HCT116 (cell line): ENCODE results near the gene WNT2. TPM values are rescaled to one million over a fixed set of nuclear protein-coding genes. Genes with fewer than 3 reads are reported as not detected.

Source experiments
- ATAC-seq: fragments of 200-7000 bp; cut with Tn5 transposase; 2 replicates; pipeline ENCODE4 v1.9.1; 2020; ENCODE audit warnings: mild to moderate bottlenecking, moderate library complexity
- BruUV-seq: library from RNA; stranded (reverse); fragments of 400-500 nt; replicated peaks from 2 replicates; lab custom pipeline; 2021; lab: Mats Ljungman, UMichigan
- CTCF ChIA-PET: fragments of 300-600 bp; sonication (Branson Sonifier 250); formaldehyde crosslinking; loops from one replicate; lab custom pipeline; 2021; ENCODE audit warnings: antibody characterized with exemption; lab: Charles Lee
- POLR2A ChIA-PET: fragments of 300-600, 350-600 bp; sonication (Branson Sonifier 250); formaldehyde crosslinking; loops from one replicate; lab custom pipeline; 2021; ENCODE audit warnings: antibody characterized with exemption; lab: Charles Lee
- RAD21 ChIA-PET, 2 experiments: fragments of 300-600 bp; sonication (Branson Sonifier 250); formaldehyde crosslinking; loops; one replicate each; lab custom pipeline; 2023; ENCODE audit warnings: low total read pairs in 2 of 2; ENCODE audit not compliant: uncharacterized antibody in 2 of 2, unreplicated experiment in 2 of 2, low non-redundant PET in 1 of 2; lab: Charles Lee
- DNase-seq: peaks from one replicate; pipeline ENCODE4 v3.0.0-alpha.2; 2010; ENCODE audit warnings: low read depth, low spot score
- H2AFZ ChIP-seq: fragments of 200-600 bp; shearing (Covaris generic), sonication (generic); 2 replicates; pipeline ENCODE4 v1.6.1; 2017; ENCODE audit warnings: low read depth, mixed run types, mixed read lengths, antibody characterized with exemption, low read length; ENCODE audit not compliant: poor library complexity, severe bottlenecking
- H3K27ac ChIP-seq: 2 replicates; pipeline ENCODE4 v1.5.1; 2012; ENCODE audit warnings: low read depth, low read length
- H3K27me3 ChIP-seq: fragments of 200-600 bp; sonication (generic); 2 replicates; pipeline ENCODE4 v1.6.1; 2016; ENCODE audit warnings: mixed run types, low read length, mixed read lengths; ENCODE audit not compliant: insufficient read depth
- H3K36me3 ChIP-seq, 2 experiments: fragments of 200-500 bp in 1 of 2; fragments of 200-600 bp in 1 of 2; sonication (Bioruptor generic) in 1 of 2; sonication (generic) in 1 of 2; 2 replicates each; pipeline versions ENCODE4 v1.5.1 to v1.6.1; 2014 to 2016; ENCODE audit warnings: low read length in 2 of 2, inconsistent platforms in 1 of 2, mixed read lengths in 1 of 2, mixed run types in 1 of 2; ENCODE audit not compliant: insufficient read depth in 2 of 2, control insufficient read depth in 1 of 2
- H3K4me1 ChIP-seq, 2 experiments: fragments of 200-600 bp in 1 of 2; sonication (generic) in 1 of 2; 2 replicates each; pipeline versions ENCODE4 v1.5.1 to v1.6.1; 2012 to 2017; ENCODE audit warnings: low read length in 2 of 2, inconsistent platforms in 1 of 2, mild to moderate bottlenecking in 1 of 2, mixed read lengths in 1 of 2, mixed run types in 1 of 2, moderate library complexity in 1 of 2; ENCODE audit not compliant: insufficient read depth in 2 of 2, control insufficient read depth in 1 of 2
- H3K4me2 ChIP-seq: fragments of 200-600 bp; sonication (generic); 2 replicates; pipeline ENCODE4 v1.6.1; 2017; ENCODE audit warnings: mixed run types, low read length, mixed read lengths
- H3K4me3 ChIP-seq, 2 experiments: fragments of 200-600 bp in 1 of 2; sonication (generic) in 1 of 2; replicated peaks in 1 of 2; 2 replicates each; pipeline ENCODE4 v1.5.1; 2011 to 2016; ENCODE audit warnings: low read length in 2 of 2, control low read depth in 1 of 2, low read depth in 1 of 2, mild to moderate bottlenecking in 1 of 2, mixed read lengths in 1 of 2, mixed run types in 1 of 2
- H3K79me2 ChIP-seq: fragments of 200-600 bp; sonication (generic); 2 replicates; pipeline ENCODE4 v1.6.1; 2017; ENCODE audit warnings: mild to moderate bottlenecking, mixed run types, low read length, moderate library complexity, mixed read lengths; ENCODE audit not compliant: insufficient read depth
- H3K9ac ChIP-seq: fragments of 200-600 bp; sonication (generic); 2 replicates; pipeline ENCODE4 v1.6.1; 2016; ENCODE audit warnings: low read length, mixed read lengths
- H3K9me2 ChIP-seq: fragments of 200-600 bp; sonication (generic), shearing (Covaris generic); 2 replicates; pipeline ENCODE4 v1.6.1; 2017; ENCODE audit warnings: mixed run types, mild to moderate bottlenecking, moderate library complexity; ENCODE audit not compliant: insufficient read depth
- H3K9me3 ChIP-seq, 2 experiments: fragments of 200-500 bp in 1 of 2; fragments of 200-600 bp in 1 of 2; sonication (Bioruptor generic) in 1 of 2; sonication (generic) in 1 of 2; 2 replicates each; pipeline ENCODE4 v1.6.1; 2014 to 2017; ENCODE audit warnings: low read length in 2 of 2, mixed read lengths in 2 of 2, inconsistent platforms in 1 of 2, low read depth in 1 of 2, mild to moderate bottlenecking in 1 of 2, mixed run types in 1 of 2, moderate library complexity in 1 of 2; ENCODE audit not compliant: control insufficient read depth in 1 of 2, insufficient read depth in 1 of 2
- H4K20me1 ChIP-seq: fragments of 200-600 bp; sonication (generic), shearing (Covaris generic); 2 replicates; pipeline ENCODE4 v1.6.1; 2017; ENCODE audit warnings: mixed run types, mild to moderate bottlenecking, moderate library complexity; ENCODE audit not compliant: insufficient read depth
- CBX3 ChIP-seq: IDR thresholded peaks from 2 replicates; pipeline ENCODE4 v1.6.1; 2012; ENCODE audit warnings: low read depth
- ELF1 ChIP-seq: IDR thresholded peaks from 2 replicates; pipeline ENCODE4 v1.6.1; 2012; ENCODE audit warnings: low read depth, borderline replicate concordance
- EZH2phosphoT487 ChIP-seq: fragments of 200-600 bp; IDR thresholded peaks from 2 replicates; pipeline ENCODE4 v1.6.1; 2018; ENCODE audit warnings: antibody characterized with exemption, borderline replicate concordance
- FOSL1 ChIP-seq: IDR thresholded peaks from 2 replicates; pipeline ENCODE4 v1.6.1; 2012; ENCODE audit warnings: low read depth
- JUND ChIP-seq: IDR thresholded peaks from 2 replicates; pipeline ENCODE4 v1.6.1; 2012
- RAD21 ChIP-seq: IDR thresholded peaks from 2 replicates; pipeline ENCODE4 v1.6.1; 2012; ENCODE audit warnings: low read depth, mild to moderate bottlenecking
- REST ChIP-seq: IDR thresholded peaks from 2 replicates; pipeline ENCODE4 v1.6.1; 2012; ENCODE audit warnings: low read depth
- SIN3A ChIP-seq: IDR thresholded peaks from 2 replicates; pipeline ENCODE4 v1.6.1; 2012; ENCODE audit warnings: low read depth
- SRF ChIP-seq: IDR thresholded peaks from 2 replicates; pipeline ENCODE4 v1.6.1; 2012; ENCODE audit warnings: low read depth
- TCF7L2 ChIP-seq: IDR thresholded peaks from 2 replicates; pipeline ENCODE4 v1.7.0; 2011; ENCODE audit warnings: borderline replicate concordance, inconsistent platforms; ENCODE audit not compliant: insufficient read depth, insufficient read length; ENCODE audit errors: extremely low read depth
- ZBTB33 ChIP-seq: IDR thresholded peaks from 2 replicates; pipeline ENCODE4 v1.6.1; 2011; ENCODE audit warnings: mild to moderate bottlenecking, low read length, moderate library complexity; ENCODE audit not compliant: insufficient replicate concordance; ENCODE audit errors: extremely low read depth
- ZFX ChIP-seq: fragments of 450-650 bp; IDR thresholded peaks from 2 replicates; pipeline ENCODE4 v1.6.1; 2017
- ZNF274 ChIP-seq: fragments of 200-500 bp; sonication (Bioruptor generic); IDR thresholded peaks from 2 replicates; pipeline ENCODE4 v1.6.1; 2014; ENCODE audit warnings: mild to moderate bottlenecking, low read depth, low read length, inconsistent platforms
- intact Hi-C: fragments of 100-400 bp; cut with micrococcal nuclease; formaldehyde crosslinking; loops from 2 replicates; pipeline ENCODE4 v1.10.0; 2022
- total RNA-seq: library from RNA; stranded (reverse); gene quantifications from one replicate; pipeline ENCODE4 v1.2.1, GENCODE V29; 2021; ENCODE audit not compliant: unreplicated experiment
- TF ChIP-seq, protein P1 (sequence below): IDR thresholded peaks from 2 replicates; pipeline ENCODE4 v1.6.1; 2012

Gene WNT2
- total RNA-seq, 1 experiment from 2014 or later: 0.12 TPM

DNA sequence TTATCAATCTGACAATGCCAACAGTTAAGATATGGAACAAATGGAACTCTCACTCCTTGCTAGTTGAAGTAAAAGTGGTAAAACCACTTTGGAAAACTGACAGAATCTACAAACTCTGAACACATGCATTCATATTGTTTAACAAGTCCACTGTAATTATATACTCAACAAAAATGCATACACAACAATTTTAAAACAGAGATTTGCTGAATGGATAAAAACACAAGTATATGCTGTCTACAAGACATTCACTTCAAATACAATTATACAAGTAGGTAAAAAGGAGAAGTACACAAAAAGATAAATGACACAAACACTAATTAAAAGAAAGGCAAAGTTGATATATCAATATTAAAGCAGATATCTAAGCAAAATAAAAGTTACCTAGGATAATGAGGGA, 9.2 kb upstream of the WNT2 start:
- intact Hi-C loops: no loop called here
- Histone ChIP-seq H3K79me2 (no peaks in the 10 kb centered on the region), H2AFZ (no peak overlapping the region), H3K9me2 (no peaks in the 10 kb centered on the region), H3K36me3 (no peaks in the 10 kb centered on the region), H3K9me3 (peaks cover 0 to 4% of the 10 kb centered on the region in 2 experiments; a peak in 1 of 4 replicates), H3K4me3 (no peak overlapping the region), H3K4me1 (no peaks in the 10 kb centered on the region), H3K4me2 (no peak overlapping the region), H3K27ac (no peak overlapping the region), H4K20me1 (no peaks in the 10 kb centered on the region), H3K9ac (no peak overlapping the region), H3K27me3 (no peaks in the 10 kb centered on the region)
- POLR2A ChIA-PET: no interaction called here
- TF ChIP-seq ELF1 (no peak), CBX3 (no peak), SIN3A (no peak), TCF7L2 (no peak), EZH2phosphoT487 (no peak), RAD21 (no peak), JUND (no peak), ZNF274 (no peak), SRF (no peak), FOSL1 (no peak), ZFX (no peak), ZBTB33 (no peak), REST (no peak)
- TF ChIP-seq, protein P1, sequence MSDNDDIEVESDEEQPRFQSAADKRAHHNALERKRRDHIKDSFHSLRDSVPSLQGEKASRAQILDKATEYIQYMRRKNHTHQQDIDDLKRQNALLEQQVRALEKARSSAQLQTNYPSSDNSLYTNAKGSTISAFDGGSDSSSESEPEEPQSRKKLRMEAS: no peak
- ATAC-seq (no peak), DNase-seq (no peak)
- RAD21 ChIA-PET: no interaction called here
- CTCF ChIA-PET: no interaction called here
- BruUV-seq: no TSS peak
